ENCODE measurements around the gene SCAMP1. TPM values are rescaled to one million over a fixed set of nuclear protein-coding genes. Genes with fewer than 3 reads are reported as not detected.

Gene SCAMP1
- total and polyA plus RNA-seq, 2 donors (not counting 1 experiment from before 2014, with no cell fraction given) = 44.3 to 60.6 TPM

DNA sequence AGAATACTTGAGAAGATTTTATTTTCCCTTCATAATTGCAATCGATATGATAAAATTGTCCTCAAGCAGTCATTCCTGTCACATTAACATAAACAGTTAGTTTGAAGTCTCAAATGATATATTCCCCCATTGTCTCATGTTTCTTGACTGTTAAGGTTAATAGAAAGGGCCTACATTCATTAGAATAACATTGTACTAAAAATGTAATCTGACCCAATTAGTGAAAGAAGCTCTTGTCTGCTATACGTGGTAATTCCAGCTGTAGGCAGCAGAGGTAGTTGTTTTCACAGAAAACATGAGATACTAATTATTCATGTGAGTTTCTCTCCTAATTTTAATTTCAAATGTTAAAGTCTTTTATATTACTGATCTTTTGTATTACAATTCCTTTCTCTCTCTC, 40.0 kb upstream of the SCAMP1 start:
- no peak for TF ChIP-seq EZH2 (IDR thresholded peaks at IDR 0.05; ENCODE audit: low read length, missing control alignments)
- TF ChIP-seq, protein P1, sequence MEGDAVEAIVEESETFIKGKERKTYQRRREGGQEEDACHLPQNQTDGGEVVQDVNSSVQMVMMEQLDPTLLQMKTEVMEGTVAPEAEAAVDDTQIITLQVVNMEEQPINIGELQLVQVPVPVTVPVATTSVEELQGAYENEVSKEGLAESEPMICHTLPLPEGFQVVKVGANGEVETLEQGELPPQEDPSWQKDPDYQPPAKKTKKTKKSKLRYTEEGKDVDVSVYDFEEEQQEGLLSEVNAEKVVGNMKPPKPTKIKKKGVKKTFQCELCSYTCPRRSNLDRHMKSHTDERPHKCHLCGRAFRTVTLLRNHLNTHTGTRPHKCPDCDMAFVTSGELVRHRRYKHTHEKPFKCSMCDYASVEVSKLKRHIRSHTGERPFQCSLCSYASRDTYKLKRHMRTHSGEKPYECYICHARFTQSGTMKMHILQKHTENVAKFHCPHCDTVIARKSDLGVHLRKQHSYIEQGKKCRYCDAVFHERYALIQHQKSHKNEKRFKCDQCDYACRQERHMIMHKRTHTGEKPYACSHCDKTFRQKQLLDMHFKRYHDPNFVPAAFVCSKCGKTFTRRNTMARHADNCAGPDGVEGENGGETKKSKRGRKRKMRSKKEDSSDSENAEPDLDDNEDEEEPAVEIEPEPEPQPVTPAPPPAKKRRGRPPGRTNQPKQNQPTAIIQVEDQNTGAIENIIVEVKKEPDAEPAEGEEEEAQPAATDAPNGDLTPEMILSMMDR (conservative IDR thresholded peaks at IDR 0.05 in 1 of 2, IDR thresholded peaks at IDR 0.05 in 1 of 2; ENCODE audit: low read depth in 1 of 2, low read length in 2 of 2) = peak; percentile 54 to 63
- Histone ChIP-seq H3K9ac (ENCODE audit: insufficient read depth, low read length) (no peak overlapping the region), H4K20me1 (ENCODE audit: control insufficient read depth, extremely low read depth, insufficient read depth, low read length) (no peaks in the 10 kb centered on the region), H3K9me3 (ENCODE audit: control insufficient read depth, insufficient read depth, low read depth, low read length) (no peaks in the 10 kb centered on the region), H3K27me3 (ENCODE audit: control insufficient read depth, insufficient read depth, low read length) (no peaks in the 10 kb centered on the region), H3K36me3 (ENCODE audit: control insufficient read depth, insufficient read depth, low read length) (no peaks in the 10 kb centered on the region), H3K27ac (ENCODE audit: insufficient read depth, low read length) (no peak overlapping the region), H3K4me3 (replicated peaks in 1 of 4; ENCODE audit: control extremely low read depth in 1 of 4, insufficient read depth in 1 of 4, low read depth in 3 of 4, low read length in 4 of 4) (no peak overlapping the region), H3K79me2 (ENCODE audit: control insufficient read depth, insufficient read depth, low read length) (no peaks in the 10 kb centered on the region), H2AFZ (ENCODE audit: low read length) (no peak overlapping the region), H3K4me2 (ENCODE audit: extremely low read depth, insufficient read depth, low read length) (no peak overlapping the region), H3K4me1 (ENCODE audit: control insufficient read depth, extremely low read depth, insufficient read depth, low read length) (no peaks in the 10 kb centered on the region)
- DNase-seq (ENCODE audit: low read depth in 2 of 2) = peak; percentile 42 to 62

- DNase-seq (ENCODE audit: low read depth in 2 of 2) = no peak
- no peak overlapping the region for H3K4me3 ChIP-seq (replicated peaks in 1 of 4; ENCODE audit: control extremely low read depth in 1 of 4, insufficient read depth in 1 of 4, low read depth in 3 of 4, low read length in 4 of 4)
- H4K20me1 ChIP-seq (ENCODE audit: control insufficient read depth, extremely low read depth, insufficient read depth, low read length) = no peaks in the 10 kb centered on the region
- H3K36me3 ChIP-seq (ENCODE audit: control insufficient read depth, insufficient read depth, low read length) = no peaks in the 10 kb centered on the region
- no peak overlapping the region for H3K4me2 ChIP-seq (ENCODE audit: extremely low read depth, insufficient read depth, low read length)
- no peaks in the 10 kb centered on the region for H3K79me2 ChIP-seq (ENCODE audit: control insufficient read depth, insufficient read depth, low read length)
- H3K9ac ChIP-seq (ENCODE audit: insufficient read depth, low read length) = no peak overlapping the region
- H3K27me3 ChIP-seq (ENCODE audit: control insufficient read depth, insufficient read depth, low read length) = no peaks in the 10 kb centered on the region
- no peaks in the 10 kb centered on the region for H3K9me3 ChIP-seq (ENCODE audit: control insufficient read depth, insufficient read depth, low read depth, low read length)
- no peak overlapping the region for H2AFZ ChIP-seq (ENCODE audit: low read length)
- no peak overlapping the region for H3K27ac ChIP-seq (ENCODE audit: insufficient read depth, low read length)
- no peaks in the 10 kb centered on the region for H3K4me1 ChIP-seq (ENCODE audit: control insufficient read depth, extremely low read depth, insufficient read depth, low read length)
- no peak for TF ChIP-seq EZH2 (IDR thresholded peaks at IDR 0.05; ENCODE audit: low read length, missing control alignments)
- TF ChIP-seq, protein P1 (conservative IDR thresholded peaks at IDR 0.05 in 1 of 2, IDR thresholded peaks at IDR 0.05 in 1 of 2; ENCODE audit: low read depth in 1 of 2, low read length in 2 of 2) = no peak
Measured at GRCh38 chr5:78323241-78323640, 37.2 kb upstream of the SCAMP1 start.

- Histone ChIP-seq H2AFZ (ENCODE audit: low read length) (no peak overlapping the region), H3K27me3 (ENCODE audit: control insufficient read depth, insufficient read depth, low read length) (no peaks in the 10 kb centered on the region), H3K36me3 (ENCODE audit: control insufficient read depth, insufficient read depth, low read length) (no peaks in the 10 kb centered on the region), H3K27ac (ENCODE audit: insufficient read depth, low read length) (no peak overlapping the region), H3K9me3 (ENCODE audit: control insufficient read depth, insufficient read depth, low read depth, low read length) (no peaks in the 10 kb centered on the region), H3K9ac (ENCODE audit: insufficient read depth, low read length) (no peak overlapping the region), H3K4me2 (ENCODE audit: extremely low read depth, insufficient read depth, low read length) (no peak overlapping the region), H4K20me1 (ENCODE audit: control insufficient read depth, extremely low read depth, insufficient read depth, low read length) (no peaks in the 10 kb centered on the region), H3K4me1 (ENCODE audit: control insufficient read depth, extremely low read depth, insufficient read depth, low read length) (no peaks in the 10 kb centered on the region), H3K79me2 (ENCODE audit: control insufficient read depth, insufficient read depth, low read length) (no peaks in the 10 kb centered on the region), H3K4me3 (replicated peaks in 1 of 4; ENCODE audit: control extremely low read depth in 1 of 4, insufficient read depth in 1 of 4, low read depth in 3 of 4, low read length in 4 of 4) (no peak overlapping the region)
- TF ChIP-seq EZH2 (IDR thresholded peaks at IDR 0.05; ENCODE audit: low read length, missing control alignments) = no peak
- TF ChIP-seq, protein P1 (conservative IDR thresholded peaks at IDR 0.05 in 1 of 2, IDR thresholded peaks at IDR 0.05 in 1 of 2; ENCODE audit: low read depth in 1 of 2, low read length in 2 of 2) = no peak
- DNase-seq (ENCODE audit: low read depth in 2 of 2) = no peak
Measured at GRCh38 chr5:78326930-78327329, 33.5 kb upstream of the SCAMP1 start.
